GM21367 (cell line): Measurements from ENCODE around the gene SRPK3.
"Not testable (repeated sequence)": the region's sequence is repeated elsewhere in the genome, so short reads cannot be mapped to it uniquely, and the experiment has no call there.

Experiments used
- ATAC-seq: cut with Tn5 transposase; IDR thresholded peaks from one replicate; pipeline ENCODE4 v1.9.1; 2021; ENCODE audit not compliant: unreplicated experiment

SRPK3 gene

GRCh38 chrX:153780678-153781427 is at the start of gene SRPK3:
TSS of gene SRPK3 (plus strand) at chrX:153781041. CDS start at chrX:153781087, 46 bp downstream.
- no peak for ATAC-seq

- no peak for ATAC-seq
Observed at GRCh38 chrX:153731117-153731844, 49.6 kb upstream of the SRPK3 start.

GRCh38 chrX:153731845-153732215 is 49.0 kb upstream of the SRPK3 start:
- no peak for ATAC-seq

- no peak for ATAC-seq
Observed at GRCh38 chrX:153732401-153732800, 48.4 kb upstream of the SRPK3 start.

GRCh38 chrX:153733651-153734240 is 47.1 kb upstream of the SRPK3 start:
- ATAC-seq: no peak

GRCh38 chrX:153734871-153735270 is 46.0 kb upstream of the SRPK3 start:
- ATAC-seq: no peak

GRCh38 chrX:153735274-153735673 is 45.6 kb upstream of the SRPK3 start:
- no peak for ATAC-seq

GRCh38 chrX:153736071-153736820 is 44.6 kb upstream of the SRPK3 start:
- no peak for ATAC-seq

- no peak for ATAC-seq
Observed at GRCh38 chrX:153736871-153737441, 43.9 kb upstream of the SRPK3 start.

- no peak for ATAC-seq
Observed at GRCh38 chrX:153738056-153738605, 42.7 kb upstream of the SRPK3 start.

GRCh38 chrX:153739754-153740486 is 40.9 kb upstream of the SRPK3 start:
- no peak for ATAC-seq

- no peak for ATAC-seq
Observed at GRCh38 chrX:153740631-153741222, 40.1 kb upstream of the SRPK3 start.

- ATAC-seq: no peak
Observed at GRCh38 chrX:153741446-153741845, 39.4 kb upstream of the SRPK3 start.

GRCh38 chrX:153742111-153742510 is 38.7 kb upstream of the SRPK3 start:
- not testable (repeated sequence) for ATAC-seq

GRCh38 chrX:153742796-153743467 is 37.9 kb upstream of the SRPK3 start:
- ATAC-seq: not testable (repeated sequence)

- ATAC-seq: not testable (repeated sequence)
Observed at GRCh38 chrX:153743468-153744209, 37.2 kb upstream of the SRPK3 start.

- ATAC-seq: no peak
Observed at GRCh38 chrX:153744210-153745066, 36.4 kb upstream of the SRPK3 start.
